Measurements from ENCODE around the gene ADGRV1.

ADGRV1 gene

GRCh38 chr5:90638878-90639277, 80.3 kb downstream of the ADGRV1 start:
- Histone ChIP-seq H3K4me3 (ENCODE audit: insufficient read length, low read depth) (no peak overlapping the region), H3K9ac (ENCODE audit: insufficient read length, low read depth) (no peak overlapping the region), H3K4me1 (ENCODE audit: insufficient read depth, insufficient read length) (no peaks in the 10 kb centered on the region), H3K27me3 (ENCODE audit: insufficient read depth, insufficient read length) (no peaks in the 10 kb centered on the region), H3K36me3 (ENCODE audit: insufficient read depth, insufficient read length, low read length) (no peaks in the 10 kb centered on the region), H3K9me3 (ENCODE audit: insufficient read depth, low read length) (no peaks in the 10 kb centered on the region)
- TF ChIP-seq YY1 (IDR thresholded peaks at IDR 0.05; ENCODE audit: insufficient read depth, insufficient read length) = no peak
- TF ChIP-seq SUZ12 (IDR thresholded peaks at IDR 0.05; ENCODE audit: extremely low read depth, insufficient read depth, insufficient read length) = no peak
- no peak for TF ChIP-seq ZNF274 (IDR thresholded peaks at IDR 0.05; ENCODE audit: low read depth, low read length)
- no peak for DNase-seq (ENCODE audit: low read depth, low spot score)

- DNase-seq (ENCODE audit: low read depth, low spot score) = no peak
- no peak for TF ChIP-seq SUZ12 (IDR thresholded peaks at IDR 0.05; ENCODE audit: extremely low read depth, insufficient read depth, insufficient read length)
- no peak for TF ChIP-seq ZNF274 (IDR thresholded peaks at IDR 0.05; ENCODE audit: low read depth, low read length)
- no peak for TF ChIP-seq YY1 (IDR thresholded peaks at IDR 0.05; ENCODE audit: insufficient read depth, insufficient read length)
- no peaks in the 10 kb centered on the region for H3K9me3 ChIP-seq (ENCODE audit: insufficient read depth, low read length)
- no peaks in the 10 kb centered on the region for H3K4me1 ChIP-seq (ENCODE audit: insufficient read depth, insufficient read length)
- no peaks in the 10 kb centered on the region for H3K36me3 ChIP-seq (ENCODE audit: insufficient read depth, insufficient read length, low read length)
- H3K4me3 ChIP-seq (ENCODE audit: insufficient read length, low read depth) = no peak overlapping the region
- no peak overlapping the region for H3K9ac ChIP-seq (ENCODE audit: insufficient read length, low read depth)
- no peaks in the 10 kb centered on the region for H3K27me3 ChIP-seq (ENCODE audit: insufficient read depth, insufficient read length)
These were observed 82.0 kb downstream of the ADGRV1 start for GRCh38 chr5:90640484-90641059.

GRCh38 chr5:90641528-90641927, 82.9 kb downstream of the ADGRV1 start:
- H3K4me3 ChIP-seq (ENCODE audit: insufficient read length, low read depth) = no peak overlapping the region

GRCh38 chr5:90642706-90643229, 84.2 kb downstream of the ADGRV1 start:
- H3K9ac ChIP-seq (ENCODE audit: insufficient read length, low read depth) = no peak overlapping the region
- TF ChIP-seq ZNF274 (IDR thresholded peaks at IDR 0.05; ENCODE audit: low read depth, low read length) = no peak
- H3K4me3 ChIP-seq (ENCODE audit: insufficient read length, low read depth) = no peak overlapping the region
- no peaks in the 10 kb centered on the region for H3K36me3 ChIP-seq (ENCODE audit: insufficient read depth, insufficient read length, low read length)
- no peaks in the 10 kb centered on the region for H3K9me3 ChIP-seq (ENCODE audit: insufficient read depth, low read length)
- H3K4me1 ChIP-seq (ENCODE audit: insufficient read depth, insufficient read length) = no peaks in the 10 kb centered on the region
- DNase-seq (ENCODE audit: low read depth, low spot score) = no peak
- H3K27me3 ChIP-seq (ENCODE audit: insufficient read depth, insufficient read length) = no peaks in the 10 kb centered on the region

More at GRCh38 chr5:90641528-90641927, 82.9 kb downstream of the ADGRV1 start:
- H3K4me1 ChIP-seq (ENCODE audit: insufficient read depth, insufficient read length) = no peaks in the 10 kb centered on the region
- TF ChIP-seq SUZ12 (IDR thresholded peaks at IDR 0.05; ENCODE audit: extremely low read depth, insufficient read depth, insufficient read length) (no peak), ZNF274 (IDR thresholded peaks at IDR 0.05; ENCODE audit: low read depth, low read length) (no peak), YY1 (IDR thresholded peaks at IDR 0.05; ENCODE audit: insufficient read depth, insufficient read length) (no peak)
- DNase-seq (ENCODE audit: low read depth, low spot score) = no peak
- H3K9me3 ChIP-seq (ENCODE audit: insufficient read depth, low read length) = no peaks in the 10 kb centered on the region
- H3K36me3 ChIP-seq (ENCODE audit: insufficient read depth, insufficient read length, low read length) = no peaks in the 10 kb centered on the region
- no peak overlapping the region for H3K9ac ChIP-seq (ENCODE audit: insufficient read length, low read depth)
- H3K27me3 ChIP-seq (ENCODE audit: insufficient read depth, insufficient read length) = no peaks in the 10 kb centered on the region

GRCh38 chr5:90644132-90644531, 85.5 kb downstream of the ADGRV1 start:
- Histone ChIP-seq H3K9ac (ENCODE audit: insufficient read length, low read depth) (no peak overlapping the region), H3K27me3 (ENCODE audit: insufficient read depth, insufficient read length) (no peaks in the 10 kb centered on the region), H3K36me3 (ENCODE audit: insufficient read depth, insufficient read length, low read length) (no peaks in the 10 kb centered on the region), H3K9me3 (ENCODE audit: insufficient read depth, low read length) (no peaks in the 10 kb centered on the region), H3K4me1 (ENCODE audit: insufficient read depth, insufficient read length) (no peaks in the 10 kb centered on the region), H3K4me3 (ENCODE audit: insufficient read length, low read depth) (no peak overlapping the region)
- DNase-seq (ENCODE audit: low read depth, low spot score) = no peak
- no peak for TF ChIP-seq ZNF274 (IDR thresholded peaks at IDR 0.05; ENCODE audit: low read depth, low read length)
- no peak for TF ChIP-seq YY1 (IDR thresholded peaks at IDR 0.05; ENCODE audit: insufficient read depth, insufficient read length)
- TF ChIP-seq SUZ12 (IDR thresholded peaks at IDR 0.05; ENCODE audit: extremely low read depth, insufficient read depth, insufficient read length) = no peak

- H3K27me3 ChIP-seq (ENCODE audit: insufficient read depth, insufficient read length) = no peaks in the 10 kb centered on the region
- H3K9me3 ChIP-seq (ENCODE audit: insufficient read depth, low read length) = no peaks in the 10 kb centered on the region
- peak; percentile 35 for DNase-seq (ENCODE audit: low read depth, low spot score)
- H3K36me3 ChIP-seq (ENCODE audit: insufficient read depth, insufficient read length, low read length) = no peaks in the 10 kb centered on the region
- H3K4me1 ChIP-seq (ENCODE audit: insufficient read depth, insufficient read length) = no peaks in the 10 kb centered on the region
- H3K4me3 ChIP-seq (ENCODE audit: insufficient read length, low read depth) = no peak overlapping the region
- TF ChIP-seq YY1 (IDR thresholded peaks at IDR 0.05; ENCODE audit: insufficient read depth, insufficient read length) = no peak
- no peak for TF ChIP-seq ZNF274 (IDR thresholded peaks at IDR 0.05; ENCODE audit: low read depth, low read length)
- TF ChIP-seq SUZ12 (IDR thresholded peaks at IDR 0.05; ENCODE audit: extremely low read depth, insufficient read depth, insufficient read length) = no peak
- H3K9ac ChIP-seq (ENCODE audit: insufficient read length, low read depth) = no peak overlapping the region
These were observed 86.5 kb downstream of the ADGRV1 start for GRCh38 chr5:90645024-90645610.

- TF ChIP-seq ZNF274 (IDR thresholded peaks at IDR 0.05; ENCODE audit: low read depth, low read length) (no peak), SUZ12 (IDR thresholded peaks at IDR 0.05; ENCODE audit: extremely low read depth, insufficient read depth, insufficient read length) (no peak), YY1 (IDR thresholded peaks at IDR 0.05; ENCODE audit: insufficient read depth, insufficient read length) (no peak)
These were observed 92.2 kb downstream of the ADGRV1 start for GRCh38 chr5:90650767-90651166.

More at GRCh38 chr5:90650767-90651166, 92.2 kb downstream of the ADGRV1 start:
- no peak for DNase-seq (ENCODE audit: low read depth, low spot score)
- Histone ChIP-seq H3K9ac (ENCODE audit: insufficient read length, low read depth) (no peak overlapping the region), H3K36me3 (ENCODE audit: insufficient read depth, insufficient read length, low read length) (peaks cover 5% of the 10 kb centered on the region), H3K9me3 (ENCODE audit: insufficient read depth, low read length) (no peaks in the 10 kb centered on the region), H3K4me3 (ENCODE audit: insufficient read length, low read depth) (no peak overlapping the region), H3K27me3 (ENCODE audit: insufficient read depth, insufficient read length) (no peaks in the 10 kb centered on the region), H3K4me1 (ENCODE audit: insufficient read depth, insufficient read length) (no peaks in the 10 kb centered on the region)
